Measurements from ENCODE around the gene C1QTNF7. TPM values are rescaled to one million over a fixed set of nuclear protein-coding genes. Genes with fewer than 3 reads are reported as not detected.

Gene C1QTNF7, protein sequence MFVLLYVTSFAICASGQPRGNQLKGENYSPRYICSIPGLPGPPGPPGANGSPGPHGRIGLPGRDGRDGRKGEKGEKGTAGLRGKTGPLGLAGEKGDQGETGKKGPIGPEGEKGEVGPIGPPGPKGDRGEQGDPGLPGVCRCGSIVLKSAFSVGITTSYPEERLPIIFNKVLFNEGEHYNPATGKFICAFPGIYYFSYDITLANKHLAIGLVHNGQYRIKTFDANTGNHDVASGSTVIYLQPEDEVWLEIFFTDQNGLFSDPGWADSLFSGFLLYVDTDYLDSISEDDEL
- not detected in 2 replicates for total RNA-seq (2014; rRNA removed; shearing (Covaris generic))

DNA sequence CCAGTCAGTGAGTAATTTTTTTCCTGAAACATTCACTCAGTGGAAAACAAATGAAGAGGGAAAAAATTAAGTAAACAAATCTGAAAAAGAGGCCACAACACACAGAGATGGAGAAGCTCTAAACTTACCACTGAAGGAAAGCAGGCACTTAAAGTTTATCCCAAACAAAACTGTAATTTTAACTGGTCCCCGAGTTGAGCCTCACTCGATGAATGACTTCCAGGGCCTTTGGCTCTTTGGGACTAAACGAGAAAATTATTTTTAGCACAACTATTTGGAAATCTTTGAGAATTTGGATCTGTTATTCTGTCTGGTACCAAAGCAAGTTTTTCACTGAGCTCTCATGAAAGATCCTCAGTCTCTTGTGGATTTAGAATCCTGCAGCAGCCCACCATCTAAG is at the start of gene C1QTNF7:
C1QTNF7 (plus strand) TSS at position 333 of the 400 bp plus-strand sequence. CDS start 7,711 bp downstream, outside the sequence.

DNA sequence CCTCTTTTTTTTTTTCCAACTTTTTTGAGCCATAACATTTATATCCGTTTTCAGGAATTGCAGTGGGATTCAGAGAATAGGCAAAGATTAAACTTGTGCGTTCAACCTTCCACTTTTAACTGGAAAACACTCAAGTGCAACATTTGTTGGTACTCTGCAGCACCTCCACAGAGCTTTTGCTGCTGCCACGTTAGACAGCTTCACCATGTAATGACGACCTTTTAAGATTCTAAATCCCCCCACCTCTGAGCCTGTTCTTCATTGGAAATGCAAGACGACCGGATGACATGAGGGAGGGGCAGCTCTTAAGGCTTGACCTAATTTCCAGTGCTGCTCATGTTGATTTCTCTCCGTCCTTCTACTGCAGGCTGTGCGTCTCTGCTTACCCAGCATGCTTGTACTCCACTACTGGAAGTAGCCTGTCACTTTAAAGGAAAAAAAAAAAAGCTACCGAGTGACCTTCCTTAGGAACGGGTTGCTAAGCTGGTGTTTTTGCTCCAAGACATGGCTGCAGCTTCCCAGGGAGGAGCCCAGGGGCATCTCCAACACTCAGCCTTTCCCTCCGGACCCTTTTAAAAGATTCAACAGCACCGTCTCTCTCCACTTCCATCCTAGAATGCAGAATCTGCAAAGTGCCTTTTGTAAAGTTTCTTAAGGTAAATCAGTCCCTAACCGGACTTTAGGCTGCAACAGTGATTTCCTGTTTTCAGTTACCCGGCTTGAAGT is 41.7 kb downstream of the C1QTNF7 start, which contains the start of gene CC2D2A:
CC2D2A (plus strand) TSS at position 481 of the 726 bp plus-strand sequence. CDS start 6,051 bp downstream, outside the sequence.

Small RNA genes lying within 50 kb of the gene (small RNA-seq; reads per million reads assigned to genes)
- gene AC007016.1 = not detected

Other genes with a start within 250 kb of the C1QTNF7 start
- gene CC2D2A, start 41.8 kb downstream of the C1QTNF7 start, total RNA-seq (2014; rRNA removed; shearing (Covaris generic)) = 18.5 and 24.2 TPM in 2 replicates
- 53.2 and 54.0 TPM in 2 replicates for gene FBXL5, start 227.3 kb downstream of the C1QTNF7 start, total RNA-seq (2014; rRNA removed; shearing (Covaris generic))